ENCODE results near the gene S100PBP. TPM values are rescaled to one million over a fixed set of nuclear protein-coding genes. Genes with fewer than 3 reads are reported as not detected.

The S100PBP gene
- polyA plus RNA-seq, 3 donors = 2.9 to 11.7 (median 8.7) TPM

- no peak overlapping the region for H3K27ac ChIP-seq (ENCODE audit: low read depth, low read length)
- WGBS, 3 donors = 89 to 95% (median 91%) methylated on average over 4 of the region's 4 CpGs
Measured at GRCh38 chr1:32863218-32863880, 45.9 kb downstream of the S100PBP start.

GRCh38 chr1:32863881-32864245 is 46.4 kb downstream of the S100PBP start:
- no peak overlapping the region for H3K27ac ChIP-seq (ENCODE audit: low read depth, low read length)
- WGBS, 3 donors = 96 to 100% (median 98%) methylated on average over 1 of the region's 1 CpG

- WGBS, 3 donors = 92 to 97% (median 97%) methylated on average over 8 of the region's 8 CpGs
- no peak overlapping the region for H3K27ac ChIP-seq (ENCODE audit: low read depth, low read length)
Measured at GRCh38 chr1:32864375-32865019, 47.0 kb downstream of the S100PBP start.

- no peak overlapping the region for H3K27ac ChIP-seq (ENCODE audit: low read depth, low read length)
- WGBS, 3 donors = 60 to 79% (median 66%) methylated on average over 3 of the region's 3 CpGs
Measured at GRCh38 chr1:32865639-32866405, 48.4 kb downstream of the S100PBP start.

GRCh38 chr1:32867151-32867550 is 49.7 kb downstream of the S100PBP start:
- 89 to 94% (median 93%) methylated on average over 5 of the region's 5 CpGs for WGBS, 3 donors
- no peak overlapping the region for H3K27ac ChIP-seq (ENCODE audit: low read depth, low read length)

- 92 to 97% (median 94%) methylated on average over 7 of the region's 7 CpGs for WGBS, 3 donors
Measured at GRCh38 chr1:32867671-32868070, 50.2 kb downstream of the S100PBP start.

GRCh38 chr1:32868085-32868484 is 50.6 kb downstream of the S100PBP start:
- H3K27ac ChIP-seq (ENCODE audit: low read depth, low read length) = no peak overlapping the region

More at GRCh38 chr1:32867671-32868070, 50.2 kb downstream of the S100PBP start:
- H3K27ac ChIP-seq (ENCODE audit: low read depth, low read length) = no peak overlapping the region

GRCh38 chr1:32868806-32869455 is 51.5 kb downstream of the S100PBP start:
- 93 to 94% (median 93%) methylated on average over 9 of the region's 9 CpGs for WGBS, 3 donors
- no peak overlapping the region for H3K27ac ChIP-seq (ENCODE audit: low read depth, low read length)

More at GRCh38 chr1:32868085-32868484, 50.6 kb downstream of the S100PBP start:
- WGBS, 3 donors = 92 to 95% (median 95%) methylated on average over 13 of the region's 13 CpGs

GRCh38 chr1:32869923-32870614 is 52.6 kb downstream of the S100PBP start:
- WGBS, 3 donors = 68 to 72% (median 69%) methylated on average over 15 to 16 of the region's 16 CpGs
- no peak overlapping the region for H3K27ac ChIP-seq (ENCODE audit: low read depth, low read length)

GRCh38 chr1:32870615-32871363 is 53.3 kb downstream of the S100PBP start, which contains the start of gene FNDC5:
Gene FNDC5, minus strand, starts transcription at chr1:32870912.
- 1 to 4% (median 2%) methylated on average over 73 to 90 of the region's 99 CpGs for WGBS, 3 donors
- no peak within 1 kb of the TSS for H3K27ac ChIP-seq (ENCODE audit: low read depth, low read length)

GRCh38 chr1:32871364-32872191 is 54.1 kb downstream of the S100PBP start:
- no peak overlapping the region for H3K27ac ChIP-seq (ENCODE audit: low read depth, low read length)
- 38 to 54% (median 43%) methylated on average over 13 of the region's 13 CpGs for WGBS, 3 donors

GRCh38 chr1:32872192-32872460 is 54.7 kb downstream of the S100PBP start:
- 48 to 54% (median 50%) methylated on average over 7 of the region's 7 CpGs for WGBS, 3 donors
- no peak overlapping the region for H3K27ac ChIP-seq (ENCODE audit: low read depth, low read length)

- H3K27ac ChIP-seq (ENCODE audit: low read depth, low read length) = no peak overlapping the region
- WGBS, 3 donors = 73 to 90% (median 81%) methylated on average over 5 of the region's 5 CpGs
Measured at GRCh38 chr1:32873484-32873883, 56.0 kb downstream of the S100PBP start.

GRCh38 chr1:32874860-32875752 is 57.7 kb downstream of the S100PBP start:
- H3K27ac ChIP-seq (ENCODE audit: low read depth, low read length) = no peak overlapping the region
- WGBS, 3 donors = 62 to 83% (median 82%) methylated on average over 5 of the region's 5 CpGs

- WGBS, 3 donors = 20 to 33% (median 31%) methylated on average over 16 of the region's 16 CpGs
- H3K27ac ChIP-seq (ENCODE audit: low read depth, low read length) = no peak overlapping the region
Measured at GRCh38 chr1:32876341-32877210, 59.1 kb downstream of the S100PBP start.

All from adipose tissue (tissue), 3 donors.